ENCODE measurements around the gene ERC2.

DNA sequence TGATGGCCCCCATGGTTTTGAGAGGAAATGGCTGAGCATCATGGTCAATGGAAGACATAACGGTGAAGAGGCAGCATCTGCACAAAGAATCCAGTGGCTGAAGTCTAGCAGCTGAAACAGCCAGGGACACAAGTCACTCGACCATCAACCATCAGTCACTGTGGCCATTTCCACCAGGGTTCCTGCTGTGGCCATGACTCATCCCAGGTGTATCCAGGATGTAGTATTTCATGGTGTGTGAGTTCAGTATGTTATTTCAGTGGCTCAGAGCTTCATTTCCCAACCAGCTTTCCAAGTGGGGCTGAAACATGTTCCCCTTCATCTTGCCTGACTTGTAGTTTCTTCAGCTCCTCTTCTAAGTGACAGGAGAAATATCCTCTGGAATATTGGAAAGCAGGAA, 933.4 kb downstream of the ERC2 start:
- TF ChIP-seq CTCF (IDR thresholded peaks at IDR 0.05) (no peak), ZFX (IDR thresholded peaks at IDR 0.05; ENCODE audit: borderline replicate concordance) (no peak)

All from 22Rv1 (cell line).